OCI-LY3 (cell line): ENCODE measurements around the gene EPS8L1.

ENCODE experiments used
- H2AFZ ChIP-seq: fragments of 200-600, 300-600 bp; shearing (Covaris generic); 2 replicates; pipeline ENCODE4 v1.6.0; 2014; ENCODE audit warnings: antibody characterized with exemption, low read depth, low read length
- H3K27ac ChIP-seq: fragments of 200-600, 300-600 bp; sonication (generic); 2 replicates; pipeline ENCODE4 v1.5.1; 2014; ENCODE audit warnings: mild to moderate bottlenecking, low read length, moderate library complexity, mixed read lengths
- H3K27me3 ChIP-seq: fragments of 200-600, 300-600 bp; sonication (generic); 2 replicates; pipeline ENCODE4 v1.6.1; 2014; ENCODE audit warnings: low read depth, low read length, mixed read lengths
- H3K36me3 ChIP-seq: fragments of 200-600, 300-600 bp; sonication (generic); replicated peaks from 2 replicates; pipeline ENCODE3; 2014; ENCODE audit warnings: low read depth, low read length, mixed read lengths
- H3K4me1 ChIP-seq: fragments of 300-600, 200-600 bp; sonication (generic); 2 replicates; pipeline ENCODE4 v1.6.1; 2014; ENCODE audit warnings: low read length, mixed read lengths
- H3K4me2 ChIP-seq: fragments of 200-600, 300-600 bp; sonication (generic); 2 replicates; pipeline ENCODE4 v1.6.1; 2014; ENCODE audit warnings: low read length, mixed read lengths
- H3K4me3 ChIP-seq: fragments of 300-600, 200-600 bp; sonication (generic); 2 replicates; pipeline ENCODE4 v1.5.1; 2014; ENCODE audit warnings: antibody characterized with exemption, mild to moderate bottlenecking, low read length, moderate library complexity
- H3K79me2 ChIP-seq: fragments of 300-600, 200-600 bp; shearing (Covaris generic); 2 replicates; pipeline ENCODE4 v1.6.1; 2014; ENCODE audit warnings: mild to moderate bottlenecking, low read length, mixed read lengths
- H3K9ac ChIP-seq: fragments of 300-600, 200-600 bp; shearing (Covaris generic); 2 replicates; pipeline ENCODE4 v1.6.0; 2014; ENCODE audit warnings: mild to moderate bottlenecking, low read length, moderate library complexity
- H3K9me3 ChIP-seq: fragments of 200-600, 300-600 bp; shearing (Covaris generic); 2 replicates; pipeline ENCODE4 v1.6.1; 2014; ENCODE audit warnings: low read length, mixed read lengths; ENCODE audit not compliant: insufficient read depth
- H4K20me1 ChIP-seq: fragments of 200-600, 300-600 bp; sonication (generic); 2 replicates; pipeline ENCODE4 v1.6.1; 2016; ENCODE audit warnings: low read length, mixed read lengths; ENCODE audit not compliant: insufficient read depth
- CTCF ChIP-seq: fragments of 200-600, 300-600 bp; sonication (generic); IDR thresholded peaks from 2 replicates; pipeline ENCODE4 v1.5.1; 2014; ENCODE audit warnings: antibody characterized with exemption, low read length, low read depth
- EZH2phosphoT487 ChIP-seq: fragments of 200-600 bp; shearing (Covaris generic); IDR thresholded peaks from 2 replicates; pipeline ENCODE4 v1.6.1; 2018; ENCODE audit warnings: antibody characterized with exemption, mixed run types, low read depth

The EPS8L1 gene

DNA sequence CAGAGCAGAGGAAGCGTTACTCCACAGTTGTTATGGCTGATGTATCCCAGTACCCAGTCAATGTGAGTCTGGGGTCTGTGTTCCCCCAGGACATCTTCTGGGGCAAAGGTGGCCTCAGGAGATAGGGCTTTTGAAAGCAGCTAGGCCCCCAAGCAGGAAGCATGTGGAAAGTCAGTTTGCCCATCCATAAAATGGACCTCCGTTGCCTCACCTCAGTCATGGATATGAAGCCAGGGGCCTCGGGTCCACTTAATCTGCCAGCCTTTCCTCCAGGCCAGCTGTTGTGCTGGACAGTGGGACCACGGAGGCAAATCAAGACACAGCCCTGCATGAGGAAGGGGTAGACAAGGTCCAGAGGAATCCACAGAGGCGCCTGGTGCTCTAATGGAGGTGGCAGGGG is 3.3 kb downstream of the EPS8L1 start:
- no peak overlapping the region for H3K4me3 ChIP-seq

GRCh38 chr19:55079400-55080038 is 3.9 kb downstream of the EPS8L1 start:
- Histone ChIP-seq H4K20me1 (no peaks in the 10 kb centered on the region), H3K36me3 (no peaks in the 10 kb centered on the region), H2AFZ (no peak overlapping the region), H3K4me2 (no peak overlapping the region), H3K4me1 (no peaks in the 10 kb centered on the region), H3K4me3 (no peak overlapping the region), H3K27ac (no peak overlapping the region), H3K27me3 (no peaks in the 10 kb centered on the region), H3K9me3 (no peaks in the 10 kb centered on the region), H3K9ac (no peak overlapping the region), H3K79me2 (no peaks in the 10 kb centered on the region)
- TF ChIP-seq CTCF: no peak
- TF ChIP-seq EZH2phosphoT487: no peak

More for the DNA sequence above, 3.3 kb downstream of the EPS8L1 start:
- no peak overlapping the region for H3K4me2 ChIP-seq
- no peak overlapping the region for H3K9ac ChIP-seq
- no peaks in the 10 kb centered on the region for H4K20me1 ChIP-seq
- H3K36me3 ChIP-seq: no peaks in the 10 kb centered on the region
- H3K4me1 ChIP-seq: no peaks in the 10 kb centered on the region
- no peaks in the 10 kb centered on the region for H3K9me3 ChIP-seq
- H2AFZ ChIP-seq: no peak overlapping the region
- H3K27me3 ChIP-seq: no peaks in the 10 kb centered on the region
- no peak for TF ChIP-seq EZH2phosphoT487
- TF ChIP-seq CTCF: no peak
- H3K27ac ChIP-seq: no peak overlapping the region
- no peaks in the 10 kb centered on the region for H3K79me2 ChIP-seq

DNA sequence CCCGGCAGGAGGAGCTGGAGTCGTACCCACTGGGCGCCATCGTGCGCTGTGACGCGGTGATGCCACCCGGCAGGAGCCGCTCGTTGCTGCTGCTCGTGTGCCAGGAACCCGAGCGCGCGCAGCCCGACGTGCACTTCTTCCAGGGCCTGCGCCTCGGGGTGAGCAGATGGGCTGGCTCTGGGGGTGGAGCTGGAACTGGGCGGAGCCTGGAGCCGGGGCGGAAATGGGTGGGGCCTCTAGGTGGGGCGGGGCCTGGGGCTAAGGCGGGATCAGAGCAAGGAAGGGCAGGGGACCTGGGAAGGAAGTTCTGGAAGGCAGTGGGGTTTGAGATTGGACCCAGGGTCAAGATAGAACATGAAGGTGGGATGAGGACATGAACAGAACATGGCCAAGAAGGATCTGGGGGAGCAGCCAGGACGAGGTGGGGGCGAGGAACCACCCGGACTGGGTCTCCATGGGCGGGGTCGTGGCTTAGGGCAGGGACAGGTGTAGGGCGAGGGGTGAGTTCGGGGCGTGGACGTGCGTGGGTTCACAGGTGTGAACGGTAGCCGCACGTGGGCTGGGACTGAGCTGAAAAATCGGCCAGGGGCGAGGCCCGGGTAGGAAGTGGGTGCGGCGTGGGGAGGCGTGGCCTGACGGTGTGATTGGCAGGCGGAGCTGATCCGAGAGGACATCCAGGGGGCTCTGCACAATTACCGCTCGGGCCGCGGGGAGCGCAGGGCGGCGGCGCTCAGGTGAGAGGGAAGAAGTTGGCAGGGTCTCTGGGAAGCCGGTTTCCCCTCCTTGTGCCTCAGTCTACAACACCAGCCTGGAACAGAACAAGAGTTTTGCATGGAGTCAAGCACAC is 4.7 kb downstream of the EPS8L1 start:
- H3K9me3 ChIP-seq: no peaks in the 10 kb centered on the region
- no peaks in the 10 kb centered on the region for H4K20me1 ChIP-seq
- TF ChIP-seq CTCF: no peak
- no peak for TF ChIP-seq EZH2phosphoT487
- H3K4me1 ChIP-seq: no peaks in the 10 kb centered on the region
- no peak overlapping the region for H3K27ac ChIP-seq
- H3K36me3 ChIP-seq: no peaks in the 10 kb centered on the region
- H3K79me2 ChIP-seq: no peaks in the 10 kb centered on the region
- H3K27me3 ChIP-seq: no peaks in the 10 kb centered on the region
- no peak overlapping the region for H3K4me2 ChIP-seq
- H3K9ac ChIP-seq: no peak overlapping the region
- H3K4me3 ChIP-seq: no peak overlapping the region
- no peak overlapping the region for H2AFZ ChIP-seq

DNA sequence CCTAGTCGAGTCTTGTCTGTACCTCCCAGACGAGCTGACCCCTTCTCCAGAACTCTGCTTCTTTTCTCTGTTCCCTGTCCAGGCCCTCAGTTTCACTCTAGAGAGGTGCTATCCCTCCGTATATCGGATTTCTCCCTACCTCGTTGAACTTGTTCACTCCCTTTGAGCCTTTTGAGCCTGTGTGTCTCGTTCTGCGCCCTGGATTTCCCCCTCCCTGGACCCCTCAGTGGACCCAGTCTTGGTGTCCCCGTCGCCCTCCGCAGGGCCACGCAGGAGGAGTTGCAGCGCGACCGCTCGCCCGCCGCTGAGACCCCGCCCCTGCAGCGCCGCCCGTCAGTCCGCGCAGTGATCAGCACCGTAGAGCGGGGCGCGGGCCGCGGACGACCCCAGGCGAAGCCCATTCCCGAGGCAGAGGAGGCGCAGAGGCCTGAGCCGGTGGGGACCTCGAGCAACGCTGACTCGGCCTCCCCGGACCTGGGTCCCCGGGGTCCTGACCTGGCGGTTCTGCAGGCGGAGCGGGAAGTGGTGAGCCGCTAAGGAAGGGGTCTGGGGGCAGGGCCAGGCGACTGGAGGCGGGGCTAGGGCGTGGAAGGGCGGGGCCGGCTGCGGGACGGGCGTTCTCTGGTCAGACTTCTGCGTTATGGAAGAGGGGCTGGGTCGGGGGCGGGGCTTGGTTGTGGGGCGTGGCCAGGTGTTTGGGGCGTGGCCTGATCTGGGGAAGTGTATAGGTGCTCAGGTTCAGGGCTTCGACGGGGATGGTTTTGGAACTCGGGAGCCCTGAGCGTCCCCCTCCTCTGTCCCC is 5.5 kb downstream of the EPS8L1 start:
- Histone ChIP-seq H4K20me1 (no peaks in the 10 kb centered on the region), H3K4me1 (no peaks in the 10 kb centered on the region), H3K79me2 (no peaks in the 10 kb centered on the region), H3K4me2 (no peak overlapping the region), H3K36me3 (no peaks in the 10 kb centered on the region), H3K27ac (no peak overlapping the region), H3K9me3 (no peaks in the 10 kb centered on the region), H3K27me3 (no peaks in the 10 kb centered on the region), H2AFZ (no peak overlapping the region), H3K9ac (no peak overlapping the region), H3K4me3 (no peak overlapping the region)
- TF ChIP-seq CTCF (no peak), EZH2phosphoT487 (no peak)
